Rectal smooth muscle tissue (tissue), 1 donor: ENCODE data around the gene NCLN.

Source experiments
- H3K27ac ChIP-seq: one replicate; pipeline ENCODE4 v1.7.0; 2013; ENCODE audit warnings: low read depth, low read length, inconsistent platforms
- H3K27me3 ChIP-seq: one replicate; pipeline ENCODE4 v1.7.0; 2013; ENCODE audit warnings: low read length; ENCODE audit not compliant: control insufficient read depth, insufficient read depth
- H3K36me3 ChIP-seq: one replicate; pipeline ENCODE4 v1.7.0; 2013; ENCODE audit warnings: low read length; ENCODE audit not compliant: control insufficient read depth, insufficient read depth
- H3K4me1 ChIP-seq: one replicate; pipeline ENCODE4 v1.7.0; 2013; ENCODE audit warnings: low read length; ENCODE audit not compliant: control insufficient read depth, insufficient read depth
- H3K4me3 ChIP-seq: one replicate; pipeline ENCODE4 v1.7.0; 2013; ENCODE audit warnings: low read length
- H3K9ac ChIP-seq: one replicate; pipeline ENCODE4 v1.7.0; 2013; ENCODE audit warnings: low read length

NCLN gene

GRCh38 chr19:3257071-3257470, 71.3 kb downstream of the NCLN start:
- Histone ChIP-seq H3K4me3 (no peak overlapping the region), H3K27ac (no peak overlapping the region), H3K4me1 (no peaks in the 10 kb centered on the region), H3K36me3 (no peaks in the 10 kb centered on the region), H3K27me3 (no peaks in the 10 kb centered on the region), H3K9ac (no peak overlapping the region)
